WTC11 (cell line): ENCODE data around the gene PPDPF. TPM values are rescaled to one million over a fixed set of nuclear protein-coding genes. Genes with fewer than 3 reads are reported as not detected.

Experiments
- ATAC-seq: fragments of 200-7000 bp; cut with Tn5 transposase; 2 replicates; pipeline ENCODE4 v1.10.0; 2021; ENCODE audit warnings: mild to moderate bottlenecking, moderate library complexity
- CTCF ChIA-PET: fragments of 300-600 bp; sonication (Branson Sonifier 250); formaldehyde crosslinking; loops from one replicate; lab custom pipeline; 2021; ENCODE audit warnings: antibody characterized with exemption; lab: Charles Lee
- POLR2A ChIA-PET: fragments of 350-600 bp; sonication (Branson Sonifier 250); formaldehyde crosslinking; loops from one replicate; lab custom pipeline; 2021; ENCODE audit warnings: antibody characterized with exemption; lab: Charles Lee
- DNase-seq: peaks from one replicate; pipeline ENCODE4 v3.0.0; 2021; ENCODE audit warnings: low spot score
- H3K27ac Mint-ChIP-seq: 2 replicates; pipeline ENCODE4 v1.8.0; 2021; ENCODE audit warnings: mixed read lengths
- H3K27me3 Mint-ChIP-seq: 2 replicates; pipeline ENCODE4 v1.8.0; 2021; ENCODE audit warnings: low read depth, mild to moderate bottlenecking, moderate library complexity, mixed read lengths
- H3K36me3 Mint-ChIP-seq: 2 replicates; pipeline ENCODE4 v1.8.0; 2021; ENCODE audit warnings: mixed read lengths
- H3K4me1 Mint-ChIP-seq: 2 replicates; pipeline ENCODE4 v1.8.0; 2022; ENCODE audit warnings: mixed read lengths
- H3K4me3 Mint-ChIP-seq: 2 replicates; pipeline ENCODE4 v1.8.0; 2021; ENCODE audit warnings: mild to moderate bottlenecking, moderate library complexity, mixed read lengths
- H3K9me3 Mint-ChIP-seq: 2 replicates; pipeline ENCODE4 v1.8.0; 2021; ENCODE audit warnings: mixed read lengths
- ARID4B ChIP-seq: sonication (generic); formaldehyde crosslinking; IDR thresholded peaks from 2 replicates; pipeline ENCODE4 v1.8.0; 2023; ENCODE audit warnings: missing genetic modification reagents, mild to moderate bottlenecking, borderline replicate concordance
- E2F5 ChIP-seq: sonication (generic); formaldehyde crosslinking; IDR thresholded peaks from 2 replicates; pipeline ENCODE4 v1.8.1; 2022; ENCODE audit warnings: mild to moderate bottlenecking, moderate library complexity, missing genetic modification reagents
- ERG ChIP-seq: fragments of 250-450 bp; sonication (Bioruptor Pico); IDR thresholded peaks from 2 replicates; pipeline ENCODE4 v1.8.0; 2021; ENCODE audit warnings: mild to moderate bottlenecking
- FOXP4 ChIP-seq: sonication (generic); formaldehyde crosslinking; IDR thresholded peaks from 2 replicates; pipeline ENCODE4 v1.8.0; 2022; ENCODE audit warnings: mild to moderate bottlenecking, missing genetic modification reagents
- MAX ChIP-seq: sonication (generic); formaldehyde crosslinking; IDR thresholded peaks from 2 replicates; pipeline ENCODE4 v1.8.0; 2022; ENCODE audit warnings: mild to moderate bottlenecking, missing genetic modification reagents
- NFYB ChIP-seq: sonication (generic); formaldehyde crosslinking; conservative IDR thresholded peaks from 2 replicates; pipeline ENCODE4 v1.8.0; 2022; ENCODE audit warnings: low read depth, missing genetic modification reagents
- PRDM15 ChIP-seq: sonication (generic); formaldehyde crosslinking; IDR thresholded peaks from 2 replicates; pipeline ENCODE4 v1.8.0; 2022; ENCODE audit warnings: missing genetic modification reagents
- SOX15 ChIP-seq: fragments of 250-450 bp; sonication (Bioruptor Pico); IDR thresholded peaks from 2 replicates; pipeline ENCODE4 v1.9.0; 2021; ENCODE audit warnings: mild to moderate bottlenecking
- ZBTB21 ChIP-seq: sonication (generic); formaldehyde crosslinking; IDR thresholded peaks from 2 replicates; pipeline ENCODE4 v1.8.1; 2023; ENCODE audit warnings: mild to moderate bottlenecking, missing genetic modification reagents, borderline replicate concordance
- ZNF138 ChIP-seq: sonication (generic); formaldehyde crosslinking; conservative IDR thresholded peaks from 2 replicates; pipeline ENCODE4 v1.8.1; 2022; ENCODE audit warnings: mild to moderate bottlenecking, moderate library complexity, missing genetic modification reagents
- ZNF423 ChIP-seq: fragments of 250-450 bp; sonication (Bioruptor Pico); IDR thresholded peaks from 2 replicates; pipeline ENCODE4 v2.1.2; 2022; ENCODE audit warnings: mild to moderate bottlenecking, moderate library complexity
- total RNA-seq: library from RNA; stranded (reverse); gene quantifications from 3 replicates; pipeline ENCODE4 v1.2.3, GENCODE V29; 2021

Gene PPDPF
- total RNA-seq, 1 experiment from 2014 or later: 170 TPM

GRCh38 chr20:63534427-63534830 is 13.9 kb downstream of the PPDPF start:
- POLR2A ChIA-PET: interaction anchor here (1.5 kb wide), 1 partner anchor 13 kb away, joined by 5 read pairs; the partner anchor contains the start of gene PPDPF

GRCh38 chr20:63534831-63535651 is 14.5 kb downstream of the PPDPF start:
- POLR2A ChIA-PET: interaction anchor here (1.5 kb wide), 1 partner anchor 14 kb away, joined by 5 read pairs; the partner anchor contains the start of gene PPDPF
- 0 out of 2 replicates have a peak, but pooled peaks have one; percentile 19 for TF ChIP-seq MAX
- 0 out of 2 replicates have a peak, but pooled peaks have one; percentile 14 for TF ChIP-seq PRDM15 (CRISPR knock-in tag)
- TF ChIP-seq E2F5 (CRISPR knock-in tag): no peak
- ATAC-seq (no peak), DNase-seq (peak; percentile 20)
- H3K9me3 Mint-ChIP-seq: no peaks in the 10 kb centered on the region
- H3K4me1 Mint-ChIP-seq: 0 out of 2 replicates have a peak, but pooled peaks cover 2% of the 10 kb centered on the region
- H3K36me3 Mint-ChIP-seq: no peaks in the 10 kb centered on the region
- H3K4me3 Mint-ChIP-seq: no peak overlapping the region
- CTCF ChIA-PET: interaction anchor here (1.0 to 5.0 kb wide), 9 partner anchors 12 to 446 kb away, joined by 3 to 81 read pairs (median 5); partner anchors contain the start of genes PPDPF, PRPF6 and SRMS
- 0 out of 2 replicates have a peak overlapping the region, but pooled peaks have one; percentile 32 for H3K27ac Mint-ChIP-seq
- no peaks in the 10 kb centered on the region for H3K27me3 Mint-ChIP-seq

More at GRCh38 chr20:63534427-63534830, 13.9 kb downstream of the PPDPF start:
- CTCF ChIA-PET: interaction anchor here (1.0 to 4.8 kb wide), 7 partner anchors 14 to 446 kb away, joined by 3 to 33 read pairs (median 5); partner anchors contain the start of genes PPDPF and PRPF6
- Mint-ChIP-seq H3K27me3 (no peaks in the 10 kb centered on the region), H3K27ac (no peak overlapping the region), H3K36me3 (no peaks in the 10 kb centered on the region), H3K4me1 (0 out of 2 replicates have a peak, but pooled peaks cover 2% of the 10 kb centered on the region), H3K9me3 (no peaks in the 10 kb centered on the region), H3K4me3 (no peak overlapping the region)
- DNase-seq (no peak), ATAC-seq (no peak)
- TF ChIP-seq ZBTB21 (CRISPR knock-in tag) (no peak), ZNF423 (0 out of 2 replicates have a peak, but pooled peaks have one; percentile 18)

GRCh38 chr20:63536241-63536977 is 15.8 kb downstream of the PPDPF start:
- ChIA-PET POLR2A (interaction anchor here (0.6 kb wide), 1 partner anchor 28 kb away, joined by 3 read pairs; no protein-coding TSS in a partner anchor), CTCF (interaction anchor here (0.9 to 5.0 kb wide), 13 partner anchors 10 to 437 kb away, joined by 4 to 81 read pairs (median 28); partner anchors contain the start of genes ARFRP1, HELZ2, PPDPF and SRMS)
- Mint-ChIP-seq H3K9me3 (no peaks in the 10 kb centered on the region), H3K4me3 (no peak overlapping the region), H3K27me3 (no peaks in the 10 kb centered on the region), H3K27ac (0 out of 2 replicates have a peak overlapping the region, but pooled peaks have one; percentile 45), H3K36me3 (no peaks in the 10 kb centered on the region), H3K4me1 (0 out of 2 replicates have a peak, but pooled peaks cover 2% of the 10 kb centered on the region)
- DNase-seq (no peak), ATAC-seq (no peak)
- no peak for TF ChIP-seq FOXP4 (CRISPR knock-in tag)
- TF ChIP-seq NFYB (CRISPR knock-in tag): no peak
- no peak for TF ChIP-seq ERG
- TF ChIP-seq ARID4B: no peak
- TF ChIP-seq ZNF138 (CRISPR knock-in tag): no peak
- no peak for TF ChIP-seq SOX15 (CRISPR knock-in tag)
